ENCODE data around the gene SYT1.

The SYT1 gene

GRCh38 chr12:79151956-79152355 lies 287.4 kb downstream of the SYT1 start:
- no peak overlapping the region for H3K4me3 ChIP-seq (ENCODE audit: low read depth, low read length)
- DNase-seq (ENCODE audit: low read depth) = no peak
- TF ChIP-seq MYC (IDR thresholded peaks at IDR 0.05; ENCODE audit: low read depth, low read length) (no peak), CTCF (IDR thresholded peaks at IDR 0.05; ENCODE audit: low read depth, low read length) (no peak), POLR2A (IDR thresholded peaks at IDR 0.05; ENCODE audit: extremely low read depth, insufficient read length) (no peak)
- TF ChIP-seq, protein P1, sequence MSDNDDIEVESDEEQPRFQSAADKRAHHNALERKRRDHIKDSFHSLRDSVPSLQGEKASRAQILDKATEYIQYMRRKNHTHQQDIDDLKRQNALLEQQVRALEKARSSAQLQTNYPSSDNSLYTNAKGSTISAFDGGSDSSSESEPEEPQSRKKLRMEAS (IDR thresholded peaks at IDR 0.05; ENCODE audit: low read depth, low read length) = no peak

DNA sequence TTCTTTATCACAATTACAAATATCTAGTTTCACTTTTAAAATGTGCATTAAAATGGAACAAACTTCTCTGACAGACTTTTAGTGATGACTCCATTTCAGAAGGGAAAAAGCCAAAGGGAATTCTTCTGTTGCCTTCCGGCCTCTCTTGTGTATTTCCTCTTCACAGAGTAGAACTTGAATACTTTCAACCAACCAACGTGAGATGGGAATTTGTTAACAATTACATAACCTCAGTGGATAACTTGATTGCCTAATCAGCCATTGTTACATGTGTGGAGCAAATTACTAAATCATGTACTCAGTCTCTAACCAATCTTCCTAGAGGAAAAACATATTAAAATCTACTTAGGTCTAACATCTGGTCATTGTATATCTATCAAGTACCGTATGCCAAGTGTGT lies 291.1 kb downstream of the SYT1 start:
- TF ChIP-seq, protein P1 (IDR thresholded peaks at IDR 0.05; ENCODE audit: low read depth, low read length) = no peak
- TF ChIP-seq MYC (IDR thresholded peaks at IDR 0.05; ENCODE audit: low read depth, low read length) (no peak), POLR2A (IDR thresholded peaks at IDR 0.05; ENCODE audit: extremely low read depth, insufficient read length) (no peak), CTCF (IDR thresholded peaks at IDR 0.05; ENCODE audit: low read depth, low read length) (no peak)
- no peak overlapping the region for H3K4me3 ChIP-seq (ENCODE audit: low read depth, low read length)
- peak; percentile 7 for DNase-seq (ENCODE audit: low read depth)

DNA sequence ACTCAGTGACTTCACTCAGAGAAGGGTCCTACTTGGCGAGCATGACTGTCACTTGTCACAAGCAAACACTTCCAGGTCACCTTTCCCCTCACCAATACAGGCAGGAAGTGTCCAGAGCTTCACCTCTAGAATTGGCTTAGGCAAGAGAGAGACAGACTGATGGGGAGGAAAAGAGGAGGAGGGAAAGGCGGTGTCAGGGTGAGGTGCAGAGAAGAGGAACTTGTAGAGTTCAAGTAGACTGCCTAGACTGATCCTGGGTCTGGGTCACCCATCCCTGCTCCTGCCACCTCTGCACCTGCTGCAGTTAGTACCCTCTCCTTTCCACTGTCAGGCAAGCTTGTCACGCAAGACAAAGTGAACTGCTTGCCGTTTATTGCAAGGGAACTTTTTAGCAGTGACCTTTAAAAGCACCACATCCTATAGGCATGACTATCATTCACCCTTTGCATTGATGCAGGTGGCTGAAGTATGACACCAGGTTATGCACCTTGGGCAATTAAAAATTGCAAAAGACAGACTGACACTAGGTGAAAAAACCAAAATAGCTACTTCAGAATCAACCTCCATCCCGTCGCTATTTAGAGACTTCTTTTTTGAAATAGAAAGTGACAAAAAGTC lies 292.4 kb downstream of the SYT1 start:
- no peak overlapping the region for H3K4me3 ChIP-seq (ENCODE audit: low read depth, low read length)
- DNase-seq (ENCODE audit: low read depth) = no peak
- TF ChIP-seq MYC (IDR thresholded peaks at IDR 0.05; ENCODE audit: low read depth, low read length) (no peak), POLR2A (IDR thresholded peaks at IDR 0.05; ENCODE audit: extremely low read depth, insufficient read length) (no peak), CTCF (IDR thresholded peaks at IDR 0.05; ENCODE audit: low read depth, low read length) (no peak)
- TF ChIP-seq, protein P1 (IDR thresholded peaks at IDR 0.05; ENCODE audit: low read depth, low read length) = no peak

DNA sequence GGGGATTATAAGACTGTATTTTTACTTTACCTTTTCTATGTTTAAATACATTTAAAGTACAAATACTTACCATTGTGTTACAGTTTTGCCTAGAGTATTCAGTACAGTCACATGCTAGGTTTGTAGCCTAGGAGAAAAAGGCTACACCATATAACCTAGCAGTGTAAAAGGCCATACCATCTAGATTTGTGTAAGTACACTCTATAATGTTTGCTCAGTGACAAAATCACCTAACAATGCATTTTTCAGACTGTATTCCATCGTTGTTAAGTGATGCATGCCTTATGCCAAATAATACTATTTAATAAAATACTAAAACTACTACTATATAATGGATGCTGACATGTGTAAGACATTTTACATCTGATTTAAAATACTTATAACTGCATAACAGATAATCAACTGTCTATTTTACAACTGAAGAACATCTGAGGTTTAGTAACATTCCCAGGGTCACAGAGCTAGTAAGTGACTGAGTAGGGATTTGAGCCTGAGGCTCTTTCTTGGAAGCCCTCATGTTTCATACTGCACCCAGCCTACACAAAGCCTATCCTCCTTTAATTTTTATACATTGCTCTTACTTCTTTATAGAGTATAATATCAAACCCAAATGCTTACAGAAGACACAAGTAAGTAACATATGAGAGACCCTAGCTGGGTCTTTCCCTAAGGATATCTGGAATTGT lies 296.8 kb downstream of the SYT1 start:
- no peak overlapping the region for H3K4me3 ChIP-seq (ENCODE audit: low read depth, low read length)
- TF ChIP-seq POLR2A (IDR thresholded peaks at IDR 0.05; ENCODE audit: extremely low read depth, insufficient read length) (no peak), MYC (IDR thresholded peaks at IDR 0.05; ENCODE audit: low read depth, low read length) (no peak), CTCF (IDR thresholded peaks at IDR 0.05; ENCODE audit: low read depth, low read length) (no peak)
- TF ChIP-seq, protein P1 (IDR thresholded peaks at IDR 0.05; ENCODE audit: low read depth, low read length) = no peak
- DNase-seq (ENCODE audit: low read depth) = no peak

GRCh38 chr12:79162147-79162772 lies 297.7 kb downstream of the SYT1 start:
- DNase-seq (ENCODE audit: low read depth) = no peak
- TF ChIP-seq, protein P1 (IDR thresholded peaks at IDR 0.05; ENCODE audit: low read depth, low read length) = no peak
- TF ChIP-seq CTCF (IDR thresholded peaks at IDR 0.05; ENCODE audit: low read depth, low read length) (no peak), POLR2A (IDR thresholded peaks at IDR 0.05; ENCODE audit: extremely low read depth, insufficient read length) (no peak), MYC (IDR thresholded peaks at IDR 0.05; ENCODE audit: low read depth, low read length) (no peak)
- no peak overlapping the region for H3K4me3 ChIP-seq (ENCODE audit: low read depth, low read length)
